DOHH2 (cell line): ENCODE data around the gene LYZL1.
"Not testable (repeated sequence)": the region's sequence is repeated elsewhere in the genome, so short reads cannot be mapped to it uniquely, and the experiment has no call there.

Experiments used
- H3F3A ChIP-seq: fragments of 200-600 bp; sonication (generic), shearing (Covaris generic); 2 replicates; pipeline ENCODE4 v1.6.0; 2016; ENCODE audit warnings: antibody characterized with exemption, mild to moderate bottlenecking; ENCODE audit not compliant: control insufficient read depth, insufficient read depth
- H3K27ac ChIP-seq: fragments of 200-600 bp; sonication (generic); 2 replicates; pipeline ENCODE4 v1.5.1; 2014; ENCODE audit warnings: low read depth, mild to moderate bottlenecking, low read length, moderate library complexity
- H3K27me3 ChIP-seq: fragments of 200-600 bp; sonication (generic); 2 replicates; pipeline ENCODE4 v1.6.1; 2014; ENCODE audit warnings: mild to moderate bottlenecking, low read length, mixed read lengths; ENCODE audit not compliant: control insufficient read depth
- H3K36me3 ChIP-seq: fragments of 200-600 bp; sonication (generic); 2 replicates; pipeline ENCODE4 v1.6.1; 2014; ENCODE audit warnings: mild to moderate bottlenecking, low read length, moderate library complexity, mixed read lengths; ENCODE audit not compliant: control insufficient read depth
- H3K4me1 ChIP-seq: fragments of 200-600 bp; sonication (generic); 2 replicates; pipeline ENCODE4 v1.6.1; 2014; ENCODE audit warnings: mild to moderate bottlenecking, low read length, mixed read lengths; ENCODE audit not compliant: control insufficient read depth
- H3K4me2 ChIP-seq: fragments of 200-600 bp; sonication (generic); 2 replicates; pipeline ENCODE4 v1.6.0; 2014; ENCODE audit warnings: mild to moderate bottlenecking, low read length, moderate library complexity
- H3K4me3 ChIP-seq: fragments of 200-600 bp; sonication (generic); 2 replicates; pipeline ENCODE4 v1.5.1; 2014; ENCODE audit warnings: mild to moderate bottlenecking, low read length, mixed read lengths
- H3K79me2 ChIP-seq: fragments of 200-600 bp; sonication (generic); 2 replicates; pipeline ENCODE4 v1.6.1; 2014; ENCODE audit warnings: mild to moderate bottlenecking, low read length, mixed read lengths; ENCODE audit not compliant: control insufficient read depth
- H3K9me2 ChIP-seq: fragments of 200-600 bp; sonication (generic); replicated peaks from 2 replicates; pipeline ENCODE4 v1.6.1; 2014; ENCODE audit warnings: mild to moderate bottlenecking, low read length, mixed read lengths; ENCODE audit not compliant: control insufficient read depth
- H3K9me3 ChIP-seq: fragments of 200-600 bp; sonication (generic); 2 replicates; pipeline ENCODE4 v1.6.1; 2014; ENCODE audit warnings: antibody characterized with exemption, low read length, mixed read lengths; ENCODE audit not compliant: control insufficient read depth, insufficient read depth
- H4K20me1 ChIP-seq: fragments of 200-600 bp; sonication (generic); 2 replicates; pipeline ENCODE4 v1.6.0; 2014; ENCODE audit warnings: low read depth, mild to moderate bottlenecking, antibody characterized with exemption, low read length, moderate library complexity; ENCODE audit not compliant: control insufficient read depth, insufficient read depth
- EZH2phosphoT487 ChIP-seq: fragments of 200-600 bp; sonication (generic); IDR thresholded peaks from 2 replicates; pipeline ENCODE4 v1.6.1; 2017; ENCODE audit warnings: borderline replicate concordance, mild to moderate bottlenecking, antibody characterized with exemption, low read length, moderate library complexity, mixed read lengths
- TF ChIP-seq, protein P1 (sequence below): fragments of 200-600 bp; sonication (generic); IDR thresholded peaks from one replicate; pipeline ENCODE4 v1.5.1; 2014; ENCODE audit warnings: antibody characterized with exemption, mild to moderate bottlenecking, low read depth, low read length; ENCODE audit not compliant: poor library complexity, severe bottlenecking

The LYZL1 gene

DNA sequence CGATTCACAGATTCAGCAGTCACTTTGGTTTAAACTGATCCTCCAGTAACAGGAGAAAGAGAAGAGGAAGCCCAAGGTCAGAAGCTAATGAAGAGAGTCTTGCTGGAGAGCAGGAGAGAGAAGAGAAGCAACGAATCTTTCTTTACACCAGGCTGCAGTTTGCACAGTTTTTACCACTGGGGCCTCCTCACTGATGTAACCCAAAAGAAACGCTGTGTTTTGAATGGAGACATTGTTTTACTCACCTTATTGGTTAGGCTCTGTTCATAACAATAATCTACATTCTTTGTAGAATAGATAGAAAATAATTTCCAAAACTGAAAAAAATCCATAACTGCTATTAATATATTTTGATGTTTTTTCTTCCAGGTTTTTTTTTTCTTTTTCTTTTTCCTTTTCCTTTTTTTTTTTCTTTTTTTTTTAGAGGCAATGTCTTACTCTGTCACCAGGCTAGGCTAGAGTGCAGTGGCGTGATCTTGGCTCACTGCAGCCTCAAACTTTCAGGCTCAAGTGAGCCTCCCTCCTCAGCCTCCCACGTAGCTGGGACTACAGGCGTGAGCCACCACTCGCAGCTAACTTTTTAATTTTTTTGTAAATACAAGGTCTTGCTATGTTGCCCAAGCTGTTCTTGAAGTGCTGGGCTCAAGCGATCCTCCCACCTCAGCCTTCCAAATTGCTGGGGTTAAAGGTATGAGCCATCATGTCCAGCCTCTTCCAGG lies 27.6 kb downstream of the LYZL1 start:
- H3K27ac ChIP-seq: no peak overlapping the region
- no peaks in the 10 kb centered on the region for H3K9me2 ChIP-seq
- no peaks in the 10 kb centered on the region for H4K20me1 ChIP-seq

DNA sequence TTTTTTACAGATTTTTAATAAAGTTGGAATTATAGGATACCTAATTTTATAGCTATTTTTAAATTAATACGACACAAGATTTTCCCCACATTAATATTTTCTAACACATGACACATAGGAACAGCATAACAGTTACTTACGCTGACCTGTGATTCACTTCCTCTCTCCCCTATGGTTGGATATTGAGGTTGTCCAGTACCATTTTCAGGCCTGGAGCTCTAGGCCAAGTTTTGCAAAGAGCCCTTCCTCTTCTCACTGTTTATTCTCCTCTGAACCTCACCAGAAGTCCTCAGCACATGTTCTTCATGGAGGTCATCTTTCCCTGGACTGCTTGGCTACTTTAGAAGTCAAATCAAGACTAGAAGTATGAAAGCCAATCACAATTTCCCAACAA lies 28.2 kb downstream of the LYZL1 start:
- no peak overlapping the region for H3K4me3 ChIP-seq
- H3K79me2 ChIP-seq: no peaks in the 10 kb centered on the region
- no peak for TF ChIP-seq EZH2phosphoT487
- TF ChIP-seq, protein P1, sequence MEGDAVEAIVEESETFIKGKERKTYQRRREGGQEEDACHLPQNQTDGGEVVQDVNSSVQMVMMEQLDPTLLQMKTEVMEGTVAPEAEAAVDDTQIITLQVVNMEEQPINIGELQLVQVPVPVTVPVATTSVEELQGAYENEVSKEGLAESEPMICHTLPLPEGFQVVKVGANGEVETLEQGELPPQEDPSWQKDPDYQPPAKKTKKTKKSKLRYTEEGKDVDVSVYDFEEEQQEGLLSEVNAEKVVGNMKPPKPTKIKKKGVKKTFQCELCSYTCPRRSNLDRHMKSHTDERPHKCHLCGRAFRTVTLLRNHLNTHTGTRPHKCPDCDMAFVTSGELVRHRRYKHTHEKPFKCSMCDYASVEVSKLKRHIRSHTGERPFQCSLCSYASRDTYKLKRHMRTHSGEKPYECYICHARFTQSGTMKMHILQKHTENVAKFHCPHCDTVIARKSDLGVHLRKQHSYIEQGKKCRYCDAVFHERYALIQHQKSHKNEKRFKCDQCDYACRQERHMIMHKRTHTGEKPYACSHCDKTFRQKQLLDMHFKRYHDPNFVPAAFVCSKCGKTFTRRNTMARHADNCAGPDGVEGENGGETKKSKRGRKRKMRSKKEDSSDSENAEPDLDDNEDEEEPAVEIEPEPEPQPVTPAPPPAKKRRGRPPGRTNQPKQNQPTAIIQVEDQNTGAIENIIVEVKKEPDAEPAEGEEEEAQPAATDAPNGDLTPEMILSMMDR: no peak
- no peak overlapping the region for H3K27ac ChIP-seq
- H4K20me1 ChIP-seq: no peaks in the 10 kb centered on the region
- H3K4me2 ChIP-seq: no peak overlapping the region
- no peaks in the 10 kb centered on the region for H3K9me2 ChIP-seq
- H3K36me3 ChIP-seq: no peaks in the 10 kb centered on the region
- H3F3A ChIP-seq: no peaks in the 10 kb centered on the region
- no peaks in the 10 kb centered on the region for H3K9me3 ChIP-seq
- no peaks in the 10 kb centered on the region for H3K4me1 ChIP-seq
- no peaks in the 10 kb centered on the region for H3K27me3 ChIP-seq

More for the DNA sequence above, 27.6 kb downstream of the LYZL1 start:
- no peak overlapping the region for H3K4me2 ChIP-seq
- H3K79me2 ChIP-seq: no peaks in the 10 kb centered on the region
- H3K27me3 ChIP-seq: no peaks in the 10 kb centered on the region
- H3F3A ChIP-seq: no peaks in the 10 kb centered on the region
- no peaks in the 10 kb centered on the region for H3K36me3 ChIP-seq
- H3K4me3 ChIP-seq: no peak overlapping the region
- H3K4me1 ChIP-seq: no peaks in the 10 kb centered on the region
- TF ChIP-seq, protein P1: no peak
- no peak for TF ChIP-seq EZH2phosphoT487
- H3K9me3 ChIP-seq: no peaks in the 10 kb centered on the region

DNA sequence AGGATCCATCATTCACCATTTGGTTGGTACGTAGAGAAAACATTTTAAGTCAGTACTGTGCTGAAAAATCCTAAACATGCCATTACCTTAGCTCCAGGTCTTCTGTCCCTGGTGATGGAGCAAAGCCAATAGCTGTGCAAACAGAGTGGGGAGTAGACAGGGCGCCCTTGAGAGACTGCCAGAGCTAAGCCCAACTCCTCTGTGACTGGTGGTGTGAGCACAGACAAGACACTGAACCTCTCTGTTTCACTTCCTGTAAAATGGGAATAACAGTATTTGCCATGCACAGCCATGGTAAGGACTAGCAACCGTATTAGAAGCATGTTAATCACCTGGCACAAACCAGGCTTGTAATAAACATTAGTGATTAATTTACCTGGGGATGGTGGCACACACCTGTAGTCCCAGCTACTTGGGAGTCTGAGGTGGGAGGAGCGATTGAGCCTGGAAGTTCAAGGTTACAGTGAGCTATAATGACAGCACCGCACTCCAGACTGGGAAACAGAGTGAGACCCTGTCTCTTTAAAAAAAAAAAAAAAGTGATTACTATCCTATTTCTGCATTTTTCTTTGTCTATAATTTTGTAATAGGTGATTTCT lies 28.7 kb downstream of the LYZL1 start:
- H3K27ac ChIP-seq: no peak overlapping the region
- no peaks in the 10 kb centered on the region for H3F3A ChIP-seq
- H3K4me2 ChIP-seq: no peak overlapping the region
- H3K9me2 ChIP-seq: no peaks in the 10 kb centered on the region
- no peaks in the 10 kb centered on the region for H3K36me3 ChIP-seq
- no peaks in the 10 kb centered on the region for H3K79me2 ChIP-seq
- H3K9me3 ChIP-seq: no peaks in the 10 kb centered on the region
- H4K20me1 ChIP-seq: no peaks in the 10 kb centered on the region
- no peak for TF ChIP-seq EZH2phosphoT487
- TF ChIP-seq, protein P1: no peak
- no peaks in the 10 kb centered on the region for H3K27me3 ChIP-seq
- no peak overlapping the region for H3K4me3 ChIP-seq
- no peaks in the 10 kb centered on the region for H3K4me1 ChIP-seq

DNA sequence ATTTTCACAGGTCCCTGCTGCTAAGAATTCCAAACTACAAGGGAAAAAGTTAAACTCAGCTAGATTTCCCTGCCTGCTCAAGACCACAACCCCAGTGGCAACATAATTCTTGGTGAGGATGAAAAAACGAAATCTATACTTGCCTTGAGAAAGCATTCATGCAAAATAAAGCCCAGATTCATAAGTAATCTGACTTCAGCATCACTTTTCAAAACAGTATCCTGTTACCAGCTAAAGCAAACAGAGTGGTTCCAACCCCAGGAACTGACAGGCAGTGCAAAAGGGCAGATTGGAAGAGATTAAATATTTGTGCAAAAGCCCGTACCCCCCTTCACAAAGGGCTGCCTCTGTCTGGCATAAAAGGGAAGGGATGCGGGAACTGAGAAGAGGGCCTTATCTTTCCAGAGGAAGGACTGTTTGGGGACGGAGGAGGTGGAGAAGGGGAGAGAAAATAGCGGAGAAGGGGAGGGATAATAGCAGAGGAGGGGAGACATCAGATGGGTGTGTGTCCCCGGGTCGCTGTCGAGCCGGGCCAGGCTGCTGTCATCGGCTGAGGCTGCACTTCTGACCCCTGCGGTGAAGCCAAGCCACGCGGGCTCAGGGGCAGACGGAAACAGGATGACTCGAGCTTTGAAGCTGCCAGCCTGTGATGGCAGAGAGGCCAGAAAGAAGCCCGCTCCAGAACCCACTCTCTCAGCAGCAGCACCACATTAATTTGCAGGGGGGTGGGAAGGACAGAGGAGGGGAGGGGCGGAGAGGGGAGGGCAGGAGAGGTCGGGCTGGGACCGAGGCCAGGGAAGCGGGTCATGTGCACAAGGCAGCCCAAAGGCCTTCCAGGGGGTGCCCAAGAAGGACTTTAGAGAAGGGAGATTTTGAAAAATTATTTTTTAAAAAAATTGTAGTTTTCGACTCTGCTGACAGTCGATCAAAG lies 29.5 kb downstream of the LYZL1 start:
- not testable (repeated sequence) for H3K36me3 ChIP-seq, H3K27me3 ChIP-seq, H3K79me2 ChIP-seq, H3F3A ChIP-seq, H4K20me1 ChIP-seq, H3K9me2 ChIP-seq, H3K4me1 ChIP-seq, H3K9me3 ChIP-seq, H3K27ac ChIP-seq, H3K4me2 ChIP-seq, H3K4me3 ChIP-seq
